CD14-positive monocyte (primary cell): ENCODE measurements around the gene CTNNBL1. TPM values are rescaled to one million over a fixed set of nuclear protein-coding genes. Genes with fewer than 3 reads are reported as not detected.

Experiments
- DNase-seq, 3 donors: peaks; one replicate each; pipeline ENCODE4 v3.0.0-alpha.2; 2011 to 2022
- H2AFZ ChIP-seq: 2 replicates; pipeline ENCODE4 v1.6.0; 2012; ENCODE audit warnings: mild to moderate bottlenecking, low read depth, low read length, inconsistent platforms; ENCODE audit not compliant: insufficient read depth, poor library complexity, severe bottlenecking
- H3K27ac ChIP-seq, 2 donors: 1 replicate in 1 of 2; 2 replicates in 1 of 2; pipeline ENCODE4 v1.5.1; 2012 to 2013; ENCODE audit warnings: low read length in 2 of 2, control low read depth in 1 of 2, inconsistent platforms in 1 of 2, low read depth in 1 of 2, mild to moderate bottlenecking in 1 of 2
- H3K27me3 ChIP-seq, 2 donors: one replicate each; pipeline versions ENCODE4 v1.6.0 to v1.6.1; 2011 to 2013; ENCODE audit warnings: low read length in 2 of 2; ENCODE audit not compliant: control insufficient read depth in 2 of 2, insufficient read depth in 2 of 2
- H3K36me3 ChIP-seq, 2 donors: replicated peaks in 1 of 2; 1 replicate in 1 of 2; 2 replicates in 1 of 2; pipeline versions ENCODE4 v1.5.1 to v1.6.1; 2012 to 2013; ENCODE audit warnings: low read length in 2 of 2, control low read depth in 1 of 2, inconsistent platforms in 1 of 2, mild to moderate bottlenecking in 1 of 2; ENCODE audit not compliant: insufficient read depth in 2 of 2, control insufficient read depth in 1 of 2
- H3K4me1 ChIP-seq, 2 donors: 1 replicate in 1 of 2; 2 replicates in 1 of 2; pipeline versions ENCODE4 v1.5.1 to v1.6.1; 2012 to 2013; ENCODE audit warnings: low read length in 2 of 2, control low read depth in 1 of 2, inconsistent platforms in 1 of 2, mild to moderate bottlenecking in 1 of 2, moderate library complexity in 1 of 2; ENCODE audit not compliant: insufficient read depth in 2 of 2, control insufficient read depth in 1 of 2
- H3K4me2 ChIP-seq: replicated peaks from 2 replicates; pipeline ENCODE3; 2012; ENCODE audit warnings: low read length, moderate library complexity, mild to moderate bottlenecking; ENCODE audit not compliant: poor library complexity, severe bottlenecking; ENCODE audit errors: extremely low read depth
- H3K4me3 ChIP-seq, 3 experiments: fragments of 200-600 bp in 1 of 3; sonication (generic) in 1 of 3; replicated peaks in 1 of 3; 1 replicate in 2 of 3; 2 replicates in 1 of 3; pipeline ENCODE4 v1.5.1; 2011 to 2013; ENCODE audit warnings: low read length in 3 of 3, mild to moderate bottlenecking in 3 of 3, control low read depth in 2 of 3, low read depth in 2 of 3, inconsistent platforms in 1 of 3, moderate library complexity in 1 of 3
- H3K79me2 ChIP-seq: 2 replicates; pipeline ENCODE4 v1.6.0; 2012; ENCODE audit warnings: mild to moderate bottlenecking, control low read depth, inconsistent platforms, low read length, moderate library complexity; ENCODE audit not compliant: insufficient read depth
- H3K9ac ChIP-seq: 2 replicates; pipeline ENCODE4 v1.6.0; 2017; ENCODE audit warnings: low read length, mild to moderate bottlenecking; ENCODE audit not compliant: insufficient read depth, poor library complexity, severe bottlenecking
- H3K9me3 ChIP-seq, 2 donors: replicated peaks in 1 of 2; 1 replicate in 1 of 2; 2 replicates in 1 of 2; pipeline versions ENCODE4 v1.5.1 to v1.6.1; 2012 to 2013; ENCODE audit warnings: low read length in 2 of 2, control low read depth in 1 of 2; ENCODE audit not compliant: control insufficient read depth in 1 of 2, insufficient read depth in 1 of 2
- H4K20me1 ChIP-seq: 2 replicates; pipeline ENCODE4 v1.6.0; 2012; ENCODE audit warnings: mild to moderate bottlenecking, low read length, control low read depth, moderate library complexity; ENCODE audit not compliant: insufficient read depth
- H3K27ac Mint-ChIP-seq, 7 donors: one replicate each; pipeline ENCODE4 v1.8.0; 2020; ENCODE audit warnings: mild to moderate bottlenecking in 7 of 7, mixed read lengths in 7 of 7, moderate library complexity in 6 of 7, inconsistent platforms in 2 of 7
- H3K27me3 Mint-ChIP-seq, 3 donors: one replicate each; pipeline ENCODE4 v1.8.0; 2021 to 2022; ENCODE audit warnings: low read depth in 3 of 3, mild to moderate bottlenecking in 3 of 3, mixed read lengths in 3 of 3, moderate library complexity in 3 of 3, inconsistent platforms in 1 of 3
- H3K36me3 Mint-ChIP-seq, 2 donors: one replicate each; pipeline ENCODE4 v1.8.0; 2020; ENCODE audit warnings: mixed read lengths in 2 of 2, inconsistent platforms in 1 of 2, mild to moderate bottlenecking in 1 of 2
- H3K4me1 Mint-ChIP-seq: one replicate; pipeline ENCODE4 v1.8.0; 2020; ENCODE audit warnings: mild to moderate bottlenecking, mixed read lengths
- H3K4me3 Mint-ChIP-seq, 2 donors: one replicate each; pipeline ENCODE4 v1.8.0; 2020; ENCODE audit warnings: mild to moderate bottlenecking in 2 of 2, mixed read lengths in 2 of 2, moderate library complexity in 1 of 2
- H3K9me3 Mint-ChIP-seq, 7 donors: one replicate each; pipeline ENCODE4 v1.8.0; 2020 to 2022; ENCODE audit warnings: mixed read lengths in 7 of 7, mild to moderate bottlenecking in 6 of 7, moderate library complexity in 6 of 7, inconsistent platforms in 2 of 7
- CTCF ChIP-seq: fragments of 200-600 bp; IDR thresholded peaks from one replicate; pipeline ENCODE4 v1.8.0; 2022; ENCODE audit warnings: antibody characterized with exemption, mild to moderate bottlenecking
- WGBS: methylation state at CpG from one replicate; pipeline ENCODE4 v1.1.5; 2013; ENCODE audit warnings: missing lambda C conversion rate; ENCODE audit not compliant: insufficient coverage; 5-methylcytosine and 5-hydroxymethylcytosine counted together
- intact Hi-C, 2 donors: fragments of 100-400 bp; cut with micrococcal nuclease; formaldehyde crosslinking; loops; one replicate each; pipeline versions ENCODE4 v1.15.0 to v1.15.1; 2023
- polyA plus RNA-seq, 3 donors: library from polyadenylated mRNA; depleted of rRNA in 1 of 3; unstranded in 2 of 3; stranded (reverse) in 1 of 3; fragments of 300-500 nt in 2 of 3; fragments of >200 nt in 1 of 3; fragmentation: Illumina TruSeq in 2 of 3; gene quantifications; 1 replicate in 2 of 3; 2 replicates in 1 of 3; pipeline ENCODE4 v1.2.3, GENCODE V29; 2012 to 2021

CTNNBL1 gene
- polyA plus RNA-seq, 3 donors, result 35.5 to 83.2 (median 77.3) TPM

- Mint-ChIP-seq H3K36me3 (peaks cover 47 to 52% of the 10 kb centered on the region in 2 donors), H3K27ac (peak overlapping the region in 1 of 7 donors; percentile 15), H3K4me3 (no peak overlapping the region), H3K9me3 (no peaks in the 10 kb centered on the region), H3K27me3 (peaks cover 0 to 1% (median 0%) of the 10 kb centered on the region in 3 donors), H3K4me1 (no peaks in the 10 kb centered on the region)
- WGBS, result 100% methylated on average over 2 of the region's 6 CpGs
- Histone ChIP-seq H3K36me3 (peaks cover 33 to 44% of the 10 kb centered on the region in 2 donors), H3K4me1 (no peaks in the 10 kb centered on the region), H3K9ac (no peak overlapping the region), H3K27me3 (no peaks in the 10 kb centered on the region), H3K27ac (no peak overlapping the region), H4K20me1 (peaks cover 12% of the 10 kb centered on the region), H3K9me3 (no peaks in the 10 kb centered on the region), H3K79me2 (no peaks in the 10 kb centered on the region), H3K4me3 (no peak overlapping the region), H3K4me2 (no peak overlapping the region), H2AFZ (no peak overlapping the region)
- DNase-seq, result no peak
- no peak for TF ChIP-seq CTCF
- intact Hi-C loops, result no loop called here
These were observed 145.1 kb downstream of the CTNNBL1 start for GRCh38 chr20:37838769-37839431.

- no peak for TF ChIP-seq CTCF
- intact Hi-C loops, result no loop called here
- no CpG with 5 or more reads among the region's 3 CpGs for WGBS
- Mint-ChIP-seq H3K9me3 (no peaks in the 10 kb centered on the region), H3K27ac (no peak overlapping the region), H3K4me3 (no peak overlapping the region), H3K27me3 (peaks cover 0 to 1% (median 0%) of the 10 kb centered on the region in 3 donors), H3K4me1 (no peaks in the 10 kb centered on the region), H3K36me3 (peaks cover 53 to 57% of the 10 kb centered on the region in 2 donors)
- Histone ChIP-seq H3K27ac (no peak overlapping the region), H3K27me3 (no peaks in the 10 kb centered on the region), H3K9me3 (no peaks in the 10 kb centered on the region), H3K36me3 (peaks cover 36 to 49% of the 10 kb centered on the region in 2 donors), H3K9ac (no peak overlapping the region), H3K4me1 (no peaks in the 10 kb centered on the region), H3K4me3 (no peak overlapping the region), H4K20me1 (peaks cover 12% of the 10 kb centered on the region), H3K4me2 (no peak overlapping the region), H2AFZ (no peak overlapping the region), H3K79me2 (no peaks in the 10 kb centered on the region)
- DNase-seq, result no peak
These were observed 145.6 kb downstream of the CTNNBL1 start for GRCh38 chr20:37839432-37839827.
